NB4 (cell line): Measurements from ENCODE around the gene SYNE3.

ENCODE experiments used
- DNase-seq: peaks from one replicate; pipeline ENCODE4 v3.0.0; 2010; ENCODE audit warnings: low read depth
- H3K4me3 ChIP-seq: one replicate; pipeline ENCODE4 v1.5.1; 2011; ENCODE audit warnings: mild to moderate bottlenecking, low read depth, low read length, moderate library complexity
- CTCF ChIP-seq: IDR thresholded peaks from one replicate; pipeline ENCODE4 v1.5.1; 2012; ENCODE audit warnings: low read depth, low read length
- MAX ChIP-seq: IDR thresholded peaks from 2 replicates; pipeline ENCODE4 v1.6.1; 2011; ENCODE audit warnings: low read depth, low read length
- MYC ChIP-seq: IDR thresholded peaks from 2 replicates; pipeline ENCODE4 v1.6.1; 2011; ENCODE audit warnings: low read depth, low read length
- POLR2A ChIP-seq: IDR thresholded peaks from 2 replicates; pipeline ENCODE4 v1.6.1; 2011; ENCODE audit warnings: mild to moderate bottlenecking; ENCODE audit not compliant: insufficient read length; ENCODE audit errors: extremely low read depth

SYNE3 gene

GRCh38 chr14:95557832-95558231, 41.4 kb upstream of the SYNE3 start:
- TF ChIP-seq CTCF = no peak
- no peak for TF ChIP-seq POLR2A
- TF ChIP-seq MAX = no peak
- no peak for TF ChIP-seq MYC
- H3K4me3 ChIP-seq = no peak overlapping the region
- no peak for DNase-seq

GRCh38 chr14:95557291-95557690, 40.8 kb upstream of the SYNE3 start:
- H3K4me3 ChIP-seq = no peak overlapping the region
- DNase-seq = no peak
- no peak for TF ChIP-seq POLR2A
- no peak for TF ChIP-seq MAX
- no peak for TF ChIP-seq CTCF
- TF ChIP-seq MYC = no peak

GRCh38 chr14:95555053-95555452, 38.6 kb upstream of the SYNE3 start:
- TF ChIP-seq POLR2A (no peak), MYC (no peak)
- DNase-seq = no peak
- no peak overlapping the region for H3K4me3 ChIP-seq

- no peak for DNase-seq
- TF ChIP-seq MYC (no peak), CTCF (no peak), MAX (no peak), POLR2A (no peak)
- no peak overlapping the region for H3K4me3 ChIP-seq
Observed at GRCh38 chr14:95553141-95553540, 36.7 kb upstream of the SYNE3 start.

GRCh38 chr14:95551435-95551834, 35.0 kb upstream of the SYNE3 start:
- TF ChIP-seq MYC = no peak
- TF ChIP-seq CTCF = no peak
- TF ChIP-seq MAX = no peak
- TF ChIP-seq POLR2A = no peak
- DNase-seq = no peak
- no peak overlapping the region for H3K4me3 ChIP-seq

- H3K4me3 ChIP-seq = no peak overlapping the region
- DNase-seq = no peak
- TF ChIP-seq CTCF = no peak
- TF ChIP-seq POLR2A = no peak
Observed at GRCh38 chr14:95549656-95550585, 33.5 kb upstream of the SYNE3 start.
